ENCODE data around the gene AMBN.

AMBN gene

GRCh38 chr4:70619288-70619687, 27.2 kb downstream of the AMBN start:
- no peak overlapping the region for H2AFZ ChIP-seq (ENCODE audit: low read depth, low read length, severe bottlenecking)
- H3K9ac ChIP-seq (ENCODE audit: low read length): no peak overlapping the region
- no peaks in the 10 kb centered on the region for H3K79me2 ChIP-seq (ENCODE audit: insufficient read depth, low read length)
- H3K4me2 ChIP-seq (ENCODE audit: low read depth, low read length, poor library complexity, severe bottlenecking): no peak overlapping the region
- H4K20me1 ChIP-seq (ENCODE audit: low read depth, low read length): no peaks in the 10 kb centered on the region
- no peaks in the 10 kb centered on the region for H3K27me3 ChIP-seq (ENCODE audit: low read length)
- no peaks in the 10 kb centered on the region for H3K36me3 ChIP-seq (ENCODE audit: low read length)
- no peaks in the 10 kb centered on the region for H3K9me3 ChIP-seq (ENCODE audit: insufficient read depth, low read length)
- H3K9me2 ChIP-seq (replicated peaks; ENCODE audit: insufficient read depth, low read length): no peaks in the 10 kb centered on the region
- H3K4me3 ChIP-seq (ENCODE audit: insufficient read depth, low read length, poor library complexity, severe bottlenecking): no peak overlapping the region
- TF ChIP-seq EZH2phosphoT487 (conservative IDR thresholded peaks at IDR 0.05; ENCODE audit: low read length) (no peak), CTCF (IDR thresholded peaks at IDR 0.05; ENCODE audit: insufficient read depth, low read length, poor library complexity, severe bottlenecking) (no peak)
- H3F3A ChIP-seq (ENCODE audit: insufficient read depth): no peaks in the 10 kb centered on the region; the same call in 1 of the 2 replicates
- no peak overlapping the region for H3K27ac ChIP-seq (ENCODE audit: low read depth, low read length)

DNA sequence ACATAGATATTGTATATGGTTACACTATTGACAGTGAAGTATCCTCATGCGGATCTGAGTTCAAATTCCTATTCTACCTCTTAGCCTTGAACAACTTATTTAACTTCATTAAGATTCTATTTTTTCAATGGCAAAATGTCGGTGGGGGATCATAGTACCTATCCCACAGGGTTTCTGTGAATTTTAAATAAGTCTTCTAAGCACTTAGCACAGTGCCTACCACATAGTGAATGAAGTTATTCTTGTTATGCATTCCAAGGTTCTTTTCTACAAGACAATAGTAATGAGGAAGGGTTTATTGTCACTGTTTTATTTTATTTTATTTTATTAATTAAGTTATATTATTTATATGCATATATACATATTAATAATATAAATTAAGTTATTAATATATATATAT, 27.7 kb downstream of the AMBN start:
- Histone ChIP-seq H3K4me2 (ENCODE audit: low read depth, low read length, poor library complexity, severe bottlenecking) (no peak overlapping the region), H2AFZ (ENCODE audit: low read depth, low read length, severe bottlenecking) (no peak overlapping the region), H3K27ac (ENCODE audit: low read depth, low read length) (no peak overlapping the region), H3K79me2 (ENCODE audit: insufficient read depth, low read length) (no peaks in the 10 kb centered on the region), H3K36me3 (ENCODE audit: low read length) (no peaks in the 10 kb centered on the region), H3F3A (ENCODE audit: insufficient read depth) (no peaks in the 10 kb centered on the region; the same call in 1 of the 2 replicates), H3K4me3 (ENCODE audit: insufficient read depth, low read length, poor library complexity, severe bottlenecking) (no peak overlapping the region), H3K9ac (ENCODE audit: low read length) (no peak overlapping the region), H3K27me3 (ENCODE audit: low read length) (no peaks in the 10 kb centered on the region), H3K9me2 (replicated peaks; ENCODE audit: insufficient read depth, low read length) (no peaks in the 10 kb centered on the region), H4K20me1 (ENCODE audit: low read depth, low read length) (no peaks in the 10 kb centered on the region), H3K9me3 (ENCODE audit: insufficient read depth, low read length) (no peaks in the 10 kb centered on the region)
- TF ChIP-seq CTCF (IDR thresholded peaks at IDR 0.05; ENCODE audit: insufficient read depth, low read length, poor library complexity, severe bottlenecking) (no peak), EZH2phosphoT487 (conservative IDR thresholded peaks at IDR 0.05; ENCODE audit: low read length) (no peak)

- no peak overlapping the region for H3K9ac ChIP-seq (ENCODE audit: low read length)
- no peak overlapping the region for H3K4me3 ChIP-seq (ENCODE audit: insufficient read depth, low read length, poor library complexity, severe bottlenecking)
- TF ChIP-seq CTCF (IDR thresholded peaks at IDR 0.05; ENCODE audit: insufficient read depth, low read length, poor library complexity, severe bottlenecking) (no peak), EZH2phosphoT487 (conservative IDR thresholded peaks at IDR 0.05; ENCODE audit: low read length) (no peak)
- H3F3A ChIP-seq (ENCODE audit: insufficient read depth): no peaks in the 10 kb centered on the region; the same call in 1 of the 2 replicates
- no peaks in the 10 kb centered on the region for H3K79me2 ChIP-seq (ENCODE audit: insufficient read depth, low read length)
- no peaks in the 10 kb centered on the region for H3K9me3 ChIP-seq (ENCODE audit: insufficient read depth, low read length)
- no peak overlapping the region for H3K4me2 ChIP-seq (ENCODE audit: low read depth, low read length, poor library complexity, severe bottlenecking)
- no peaks in the 10 kb centered on the region for H3K36me3 ChIP-seq (ENCODE audit: low read length)
- no peaks in the 10 kb centered on the region for H3K27me3 ChIP-seq (ENCODE audit: low read length)
- no peaks in the 10 kb centered on the region for H3K9me2 ChIP-seq (replicated peaks; ENCODE audit: insufficient read depth, low read length)
- no peak overlapping the region for H3K27ac ChIP-seq (ENCODE audit: low read depth, low read length)
- H2AFZ ChIP-seq (ENCODE audit: low read depth, low read length, severe bottlenecking): no peak overlapping the region
- H4K20me1 ChIP-seq (ENCODE audit: low read depth, low read length): no peaks in the 10 kb centered on the region
These were observed 31.3 kb downstream of the AMBN start for GRCh38 chr4:70623323-70623722.
